HepG2 (cell line): ENCODE results near the gene ZSCAN4. TPM values are rescaled to one million over a fixed set of nuclear protein-coding genes. Genes with fewer than 3 reads are reported as not detected.

Experiments
- AHDC1 ChIP-seq: sonication (generic); formaldehyde crosslinking; IDR thresholded peaks from 2 replicates; pipeline ENCODE4 v1.5.1; 2020; ENCODE audit warnings: mild to moderate bottlenecking, missing genetic modification reagents, borderline replicate concordance
- KDM5B ChIP-seq: sonication (generic); formaldehyde crosslinking; IDR thresholded peaks from 2 replicates; pipeline ENCODE4 v1.4.0; 2020; ENCODE audit warnings: missing genetic modification reagents, mild to moderate bottlenecking, borderline replicate concordance
- MTF1 ChIP-seq: sonication (generic); formaldehyde crosslinking; IDR thresholded peaks from 2 replicates; pipeline ENCODE4 v1.5.0; 2020; ENCODE audit warnings: missing genetic modification reagents
- PAWR ChIP-seq: sonication (generic); formaldehyde crosslinking; IDR thresholded peaks from 2 replicates; pipeline ENCODE4 v1.4.0; 2020; ENCODE audit warnings: missing genetic modification reagents, mild to moderate bottlenecking, borderline replicate concordance
- PRMT3 ChIP-seq: sonication (generic); formaldehyde crosslinking; IDR thresholded peaks from 2 replicates; pipeline ENCODE4 v1.8.1; 2022; ENCODE audit warnings: low read depth, mild to moderate bottlenecking, moderate library complexity, missing genetic modification reagents, borderline replicate concordance
- XRCC5 ChIP-seq: fragments of 200-400 bp; formaldehyde crosslinking; optimal IDR thresholded peaks from 2 replicates; pipeline ENCODE3; 2017; ENCODE audit warnings: mild to moderate bottlenecking, low read length
- ZNF644 ChIP-seq: IDR thresholded peaks from 2 replicates; pipeline ENCODE4 v1.6.1; 2016; ENCODE audit warnings: low read depth
- polyA plus RNA-seq, 8 experiments: library from polyadenylated mRNA; depleted of rRNA in 3 of 8; stranded (reverse) in 7 of 8; unstranded in 1 of 8; fragments of >200 nt; fragmentation: Illumina TruSeq in 4 of 8; extraction: Trizol in 4 of 8; gene quantifications; 2 replicates each; pipeline versions ENCODE4 v1.2.1 to v1.2.3, GENCODE V29; 2011 to 2016; ENCODE audit warnings: low read depth in 4 of 8, missing spikeins in 1 of 8, mixed read lengths in 1 of 8; ENCODE audit not compliant: insufficient read depth in 1 of 8
- total RNA-seq, 5 experiments: library from RNA; depleted of rRNA; stranded (reverse); fragments of >200 nt; fragmentation: Illumina TruSeq; extraction: Trizol; gene quantifications; 2 replicates each; pipeline ENCODE4 v1.2.3, GENCODE V29; 2016; ENCODE audit warnings: low read depth in 1 of 5
- TF ChIP-seq, protein P1 (sequence below): sonication (generic); formaldehyde crosslinking; IDR thresholded peaks from one replicate; pipeline ENCODE4 v1.5.1; 2020; ENCODE audit warnings: mild to moderate bottlenecking, missing genetic modification reagents; ENCODE audit errors: not compliant biosample characterization
- TF ChIP-seq, protein P2 (sequence below): sonication (generic); formaldehyde crosslinking; IDR thresholded peaks from 2 replicates; pipeline ENCODE4 v1.8.1; 2022; ENCODE audit warnings: mild to moderate bottlenecking, missing genetic modification reagents
- TF ChIP-seq, protein P3 (sequence below): sonication (generic); formaldehyde crosslinking; IDR thresholded peaks from 2 replicates; pipeline ENCODE4 v1.4.0; 2020; ENCODE audit warnings: low read depth, mild to moderate bottlenecking, missing genetic modification reagents

Gene ZSCAN4
- total and polyA plus RNA-seq, 2 of the 13 experiments (the other 11 are each of a cell fraction or from before 2014, with no cell fraction given) = 0.60 to 0.73 TPM

- TF ChIP-seq, protein P1, sequence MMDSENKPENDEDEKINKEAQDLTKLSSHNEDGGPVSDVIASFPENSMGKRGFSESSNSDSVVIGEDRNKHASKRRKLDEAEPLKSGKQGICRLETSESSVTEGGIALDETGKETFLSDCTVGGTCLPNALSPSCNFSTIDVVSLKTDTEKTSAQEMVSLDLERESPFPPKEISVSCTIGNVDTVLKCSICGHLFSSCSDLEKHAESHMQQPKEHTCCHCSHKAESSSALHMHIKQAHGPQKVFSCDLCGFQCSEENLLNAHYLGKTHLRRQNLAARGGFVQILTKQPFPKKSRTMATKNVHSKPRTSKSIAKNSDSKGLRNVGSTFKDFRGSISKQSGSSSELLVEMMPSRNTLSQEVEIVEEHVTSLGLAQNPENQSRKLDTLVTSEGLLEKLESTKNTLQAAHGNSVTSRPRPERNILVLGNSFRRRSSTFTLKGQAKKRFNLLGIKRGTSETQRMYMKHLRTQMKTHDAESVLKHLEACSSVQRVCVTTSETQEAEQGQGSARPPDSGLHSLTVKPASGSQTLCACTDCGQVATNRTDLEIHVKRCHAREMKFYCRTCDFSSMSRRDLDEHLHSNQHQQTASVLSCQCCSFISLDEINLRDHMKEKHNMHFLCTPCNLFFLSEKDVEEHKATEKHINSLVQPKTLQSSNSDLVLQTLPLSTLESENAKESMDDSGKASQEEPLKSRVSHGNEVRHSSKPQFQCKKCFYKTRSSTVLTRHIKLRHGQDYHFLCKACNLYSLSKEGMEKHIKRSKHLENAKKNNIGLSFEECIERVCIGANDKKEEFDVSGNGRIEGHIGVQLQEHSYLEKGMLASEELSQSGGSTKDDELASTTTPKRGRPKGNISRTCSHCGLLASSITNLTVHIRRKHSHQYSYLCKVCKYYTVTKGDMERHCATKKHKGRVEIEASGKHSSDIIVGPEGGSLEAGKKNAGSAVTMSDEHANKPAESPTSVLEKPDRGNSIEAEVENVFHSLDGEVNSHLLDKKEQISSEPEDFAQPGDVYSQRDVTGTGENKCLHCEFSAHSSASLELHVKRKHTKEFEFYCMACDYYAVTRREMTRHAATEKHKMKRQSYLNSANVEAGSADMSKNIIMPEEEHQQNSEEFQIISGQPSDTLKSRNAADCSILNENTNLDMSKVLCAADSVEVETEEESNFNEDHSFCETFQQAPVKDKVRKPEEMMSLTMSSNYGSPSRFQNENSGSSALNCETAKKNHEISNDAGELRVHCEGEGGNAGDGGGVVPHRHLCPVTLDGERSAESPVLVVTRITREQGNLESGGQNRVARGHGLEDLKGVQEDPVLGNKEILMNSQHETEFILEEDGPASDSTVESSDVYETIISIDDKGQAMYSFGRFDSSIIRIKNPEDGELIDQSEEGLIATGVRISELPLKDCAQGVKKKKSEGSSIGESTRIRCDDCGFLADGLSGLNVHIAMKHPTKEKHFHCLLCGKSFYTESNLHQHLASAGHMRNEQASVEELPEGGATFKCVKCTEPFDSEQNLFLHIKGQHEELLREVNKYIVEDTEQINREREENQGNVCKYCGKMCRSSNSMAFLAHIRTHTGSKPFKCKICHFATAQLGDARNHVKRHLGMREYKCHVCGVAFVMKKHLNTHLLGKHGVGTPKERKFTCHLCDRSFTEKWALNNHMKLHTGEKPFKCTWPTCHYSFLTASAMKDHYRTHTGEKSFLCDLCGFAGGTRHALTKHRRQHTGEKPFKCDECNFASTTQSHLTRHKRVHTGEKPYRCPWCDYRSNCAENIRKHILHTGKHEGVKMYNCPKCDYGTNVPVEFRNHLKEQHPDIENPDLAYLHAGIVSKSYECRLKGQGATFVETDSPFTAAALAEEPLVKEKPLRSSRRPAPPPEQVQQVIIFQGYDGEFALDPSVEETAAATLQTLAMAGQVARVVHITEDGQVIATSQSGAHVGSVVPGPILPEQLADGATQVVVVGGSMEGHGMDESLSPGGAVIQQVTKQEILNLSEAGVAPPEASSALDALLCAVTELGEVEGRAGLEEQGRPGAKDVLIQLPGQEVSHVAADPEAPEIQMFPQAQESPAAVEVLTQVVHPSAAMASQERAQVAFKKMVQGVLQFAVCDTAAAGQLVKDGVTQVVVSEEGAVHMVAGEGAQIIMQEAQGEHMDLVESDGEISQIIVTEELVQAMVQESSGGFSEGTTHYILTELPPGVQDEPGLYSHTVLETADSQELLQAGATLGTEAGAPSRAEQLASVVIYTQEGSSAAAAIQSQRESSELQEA = no peak
- TF ChIP-seq, protein P2, sequence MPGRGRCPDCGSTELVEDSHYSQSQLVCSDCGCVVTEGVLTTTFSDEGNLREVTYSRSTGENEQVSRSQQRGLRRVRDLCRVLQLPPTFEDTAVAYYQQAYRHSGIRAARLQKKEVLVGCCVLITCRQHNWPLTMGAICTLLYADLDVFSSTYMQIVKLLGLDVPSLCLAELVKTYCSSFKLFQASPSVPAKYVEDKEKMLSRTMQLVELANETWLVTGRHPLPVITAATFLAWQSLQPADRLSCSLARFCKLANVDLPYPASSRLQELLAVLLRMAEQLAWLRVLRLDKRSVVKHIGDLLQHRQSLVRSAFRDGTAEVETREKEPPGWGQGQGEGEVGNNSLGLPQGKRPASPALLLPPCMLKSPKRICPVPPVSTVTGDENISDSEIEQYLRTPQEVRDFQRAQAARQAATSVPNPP (CRISPR knock-in tag) = no peak
- TF ChIP-seq AHDC1 (CRISPR knock-in tag) = no peak
- TF ChIP-seq, protein P3, sequence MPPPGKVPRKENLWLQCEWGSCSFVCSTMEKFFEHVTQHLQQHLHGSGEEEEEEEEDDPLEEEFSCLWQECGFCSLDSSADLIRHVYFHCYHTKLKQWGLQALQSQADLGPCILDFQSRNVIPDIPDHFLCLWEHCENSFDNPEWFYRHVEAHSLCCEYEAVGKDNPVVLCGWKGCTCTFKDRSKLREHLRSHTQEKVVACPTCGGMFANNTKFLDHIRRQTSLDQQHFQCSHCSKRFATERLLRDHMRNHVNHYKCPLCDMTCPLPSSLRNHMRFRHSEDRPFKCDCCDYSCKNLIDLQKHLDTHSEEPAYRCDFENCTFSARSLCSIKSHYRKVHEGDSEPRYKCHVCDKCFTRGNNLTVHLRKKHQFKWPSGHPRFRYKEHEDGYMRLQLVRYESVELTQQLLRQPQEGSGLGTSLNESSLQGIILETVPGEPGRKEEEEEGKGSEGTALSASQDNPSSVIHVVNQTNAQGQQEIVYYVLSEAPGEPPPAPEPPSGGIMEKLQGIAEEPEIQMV (CRISPR knock-in tag) = 0 out of 2 replicates have a peak, but pooled peaks have one; percentile 14
- 0 out of 2 replicates have a peak, but pooled peaks have one; percentile 57 for TF ChIP-seq PAWR
- peak; percentile 12; the same call in 1 of the 2 replicates for TF ChIP-seq KDM5B
- no peak for TF ChIP-seq ZNF644
- no peak for TF ChIP-seq XRCC5
- TF ChIP-seq PRMT3 (CRISPR knock-in tag) = no peak
- TF ChIP-seq MTF1 = no peak
Measured at GRCh38 chr19:57682226-57682766, 13.6 kb downstream of the ZSCAN4 start (continued).
